ENCODE data around the gene TWSG1.

DNA sequence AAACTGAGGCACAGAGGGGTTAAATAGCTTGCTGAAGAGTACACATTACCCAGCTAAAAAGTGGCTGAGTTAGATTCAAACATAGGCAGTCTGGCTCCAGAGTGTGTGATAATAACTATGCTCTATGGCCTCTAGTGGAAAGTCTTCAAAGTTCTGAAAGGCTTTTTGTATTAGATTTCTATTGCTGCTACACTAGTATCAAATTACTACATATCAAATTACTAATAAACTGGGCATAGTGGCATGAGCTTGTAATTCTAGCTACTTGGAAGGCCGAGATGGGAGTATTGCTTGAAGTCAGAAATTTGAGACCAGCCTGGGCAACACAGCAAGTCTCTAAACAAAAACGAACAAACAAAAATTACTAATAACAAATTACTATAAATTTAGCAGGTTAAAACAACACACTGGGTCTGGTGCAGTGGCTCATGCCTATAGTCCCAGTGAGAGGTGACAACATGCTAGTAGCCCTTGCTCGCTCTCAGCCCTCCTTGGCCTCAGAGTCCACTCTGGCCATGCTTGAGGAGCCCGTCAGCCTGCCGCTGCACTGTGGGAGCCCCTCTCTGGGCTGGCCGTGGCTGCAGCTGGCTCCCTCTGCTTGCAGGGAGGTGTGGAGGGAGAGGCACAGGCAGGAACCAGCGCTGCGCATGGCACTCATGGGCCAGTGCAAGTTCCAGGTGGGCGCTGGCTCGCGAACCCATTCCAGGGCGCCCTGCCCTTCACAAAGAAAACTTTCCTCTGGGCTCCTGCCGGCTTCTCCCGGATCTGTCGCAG is 38.2 kb upstream of the TWSG1 start:
- TF ChIP-seq, protein P1, sequence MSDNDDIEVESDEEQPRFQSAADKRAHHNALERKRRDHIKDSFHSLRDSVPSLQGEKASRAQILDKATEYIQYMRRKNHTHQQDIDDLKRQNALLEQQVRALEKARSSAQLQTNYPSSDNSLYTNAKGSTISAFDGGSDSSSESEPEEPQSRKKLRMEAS (IDR thresholded peaks at IDR 0.05), result no peak
- TF ChIP-seq EGR1 (IDR thresholded peaks at IDR 0.05) (no peak), YY1 (IDR thresholded peaks at IDR 0.05; ENCODE audit: low read depth) (no peak), RAD21 (IDR thresholded peaks at IDR 0.05; ENCODE audit: low read depth) (no peak), CEBPB (IDR thresholded peaks at IDR 0.05) (no peak), EP300 (IDR thresholded peaks at IDR 0.05; ENCODE audit: borderline replicate concordance) (no peak), CREB1 (IDR thresholded peaks at IDR 0.05; ENCODE audit: low read depth) (no peak)
- TF ChIP-seq, protein P2, sequence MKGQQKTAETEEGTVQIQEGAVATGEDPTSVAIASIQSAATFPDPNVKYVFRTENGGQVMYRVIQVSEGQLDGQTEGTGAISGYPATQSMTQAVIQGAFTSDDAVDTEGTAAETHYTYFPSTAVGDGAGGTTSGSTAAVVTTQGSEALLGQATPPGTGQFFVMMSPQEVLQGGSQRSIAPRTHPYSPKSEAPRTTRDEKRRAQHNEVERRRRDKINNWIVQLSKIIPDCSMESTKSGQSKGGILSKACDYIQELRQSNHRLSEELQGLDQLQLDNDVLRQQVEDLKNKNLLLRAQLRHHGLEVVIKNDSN (IDR thresholded peaks at IDR 0.05), result no peak

Data from Ishikawa (cell line).